Activated CD8-positive, alpha-beta T cell treated with anti-CD3 and anti-CD28 coated beads for 36 hours (primary cell): ENCODE measurements around the gene TBC1D9. TPM values are rescaled to one million over a fixed set of nuclear protein-coding genes. Genes with fewer than 3 reads are reported as not detected.

Experiments used
- ATAC-seq: fragments of 200-7000 bp; cut with Tn5 transposase; one replicate; pipeline ENCODE4 v1.10.0; 2021; ENCODE audit warnings: mild to moderate bottlenecking, moderate library complexity
- CTCF ChIA-PET: fragments of 350-600 bp; sonication (Branson Sonifier 250); formaldehyde crosslinking; loops from one replicate; lab custom pipeline; 2021; ENCODE audit warnings: antibody characterized with exemption; lab: Charles Lee
- POLR2A ChIA-PET: fragments of 350-600 bp; sonication (Branson Sonifier 250); formaldehyde crosslinking; loops from one replicate; lab custom pipeline; 2021; ENCODE audit warnings: antibody characterized with exemption; lab: Charles Lee
- DNase-seq: peaks from one replicate; pipeline ENCODE4 v3.0.0-alpha.2; 2020
- H3K27ac Mint-ChIP-seq: one replicate; pipeline ENCODE4 v1.8.0; 2021; ENCODE audit warnings: mild to moderate bottlenecking, mixed read lengths
- H3K27me3 Mint-ChIP-seq: one replicate; pipeline ENCODE4 v1.8.0; 2021; ENCODE audit warnings: mixed read lengths
- H3K36me3 Mint-ChIP-seq: one replicate; pipeline ENCODE4 v1.8.0; 2021; ENCODE audit warnings: low read depth, mixed read lengths
- H3K4me1 Mint-ChIP-seq: one replicate; pipeline ENCODE4 v1.8.0; 2021; ENCODE audit warnings: low read depth, mixed read lengths
- H3K4me3 Mint-ChIP-seq: one replicate; pipeline ENCODE4 v1.8.0; 2021; ENCODE audit warnings: mild to moderate bottlenecking, moderate library complexity, mixed read lengths
- H3K9me3 Mint-ChIP-seq: one replicate; pipeline ENCODE4 v1.8.0; 2021; ENCODE audit warnings: mixed read lengths
- CTCF ChIP-seq: fragments of 200-600 bp; IDR thresholded peaks from one replicate; pipeline ENCODE4 v1.8.0; 2022; ENCODE audit warnings: antibody characterized with exemption, mild to moderate bottlenecking
- intact Hi-C: fragments of 100-400 bp; cut with micrococcal nuclease; formaldehyde crosslinking; loops from one replicate; pipeline ENCODE4 v1.10.0; 2022
- total RNA-seq, 2 experiments: library from RNA; stranded (reverse); gene quantifications; one replicate each; pipeline ENCODE4 v1.2.3, GENCODE V29; 2021

TBC1D9 gene
- total RNA-seq, 2 experiments from 2014 or later, result not detected

GRCh38 chr4:140600408-140600807 lies 155.8 kb downstream of the TBC1D9 start:
- Mint-ChIP-seq H3K4me1 (no peaks in the 10 kb centered on the region), H3K27me3 (peaks cover 11% of the 10 kb centered on the region), H3K4me3 (no peak overlapping the region), H3K9me3 (no peaks in the 10 kb centered on the region), H3K36me3 (no peaks in the 10 kb centered on the region), H3K27ac (no peak overlapping the region)
- ATAC-seq, result no peak
- ChIA-PET CTCF (interaction anchor here (1.2 to 2.0 kb wide), 3 partner anchors 9 to 240 kb away, joined by 3 to 12 read pairs (median 10); no protein-coding TSS in a partner anchor), POLR2A (no interaction called here)
- no peak for TF ChIP-seq CTCF
- intact Hi-C loops, result no loop called here
- no peak for DNase-seq

GRCh38 chr4:140595065-140595464 lies 161.1 kb downstream of the TBC1D9 start:
- no peak for TF ChIP-seq CTCF
- Mint-ChIP-seq H3K36me3 (no peaks in the 10 kb centered on the region), H3K27me3 (peaks cover 23% of the 10 kb centered on the region), H3K4me1 (no peaks in the 10 kb centered on the region), H3K27ac (no peak overlapping the region), H3K4me3 (no peak overlapping the region), H3K9me3 (no peaks in the 10 kb centered on the region)
- ChIA-PET POLR2A (no interaction called here), CTCF (no interaction called here)
- intact Hi-C loops, result no loop called here
- DNase-seq (no peak), ATAC-seq (no peak)

DNA sequence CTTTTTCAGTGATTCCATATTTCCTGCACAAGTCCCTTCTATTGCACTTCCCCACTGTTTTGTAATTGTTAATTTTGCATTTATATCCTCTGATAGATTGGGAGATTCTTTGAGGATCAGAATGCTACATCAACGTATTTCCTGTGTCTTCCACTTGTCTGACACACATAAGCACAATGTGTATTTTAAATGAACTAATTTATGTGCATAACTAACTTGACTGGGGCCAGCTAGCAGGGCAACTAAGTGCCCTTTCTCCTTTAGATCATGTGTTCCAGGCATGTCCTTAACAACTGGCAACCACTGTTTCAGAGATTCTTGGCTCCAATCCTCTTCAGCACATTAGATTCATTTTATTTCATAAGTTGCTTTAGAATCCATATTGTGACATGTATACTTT lies 171.7 kb downstream of the TBC1D9 start:
- Mint-ChIP-seq H3K27ac (no peak overlapping the region), H3K27me3 (peaks cover 10% of the 10 kb centered on the region), H3K9me3 (no peaks in the 10 kb centered on the region), H3K4me3 (no peak overlapping the region), H3K4me1 (no peaks in the 10 kb centered on the region), H3K36me3 (no peaks in the 10 kb centered on the region)
- no peak for TF ChIP-seq CTCF
- ChIA-PET POLR2A (no interaction called here), CTCF (no interaction called here)
- ATAC-seq (no peak), DNase-seq (no peak)
- intact Hi-C loops, result no loop called here

DNA sequence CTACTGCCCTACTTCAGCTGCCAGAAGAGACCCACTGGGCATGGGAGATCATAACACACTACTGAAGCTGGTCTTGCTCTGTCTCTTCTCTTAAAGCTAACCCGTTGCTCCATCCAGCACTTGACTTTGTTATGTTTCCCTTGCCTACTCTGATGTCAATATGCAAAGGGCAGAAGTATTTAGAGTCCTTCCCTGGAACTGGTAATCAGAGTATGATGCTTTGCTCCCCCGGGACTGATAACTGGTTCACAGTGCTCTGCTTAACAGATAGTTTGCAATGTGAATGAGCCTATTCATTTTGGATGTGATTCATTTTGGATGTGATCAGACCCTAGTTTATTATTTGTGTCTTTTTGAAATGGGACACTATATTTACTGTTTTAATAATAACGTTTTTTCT lies 175.1 kb downstream of the TBC1D9 start:
- ATAC-seq (no peak), DNase-seq (no peak)
- ChIA-PET CTCF (interaction anchor here (1.3 kb wide), 1 partner anchor 13 kb away, joined by 3 read pairs; no protein-coding TSS in a partner anchor), POLR2A (no interaction called here)
- TF ChIP-seq CTCF, result no peak
- Mint-ChIP-seq H3K27ac (no peak overlapping the region), H3K4me3 (no peak overlapping the region), H3K27me3 (peaks cover 37% of the 10 kb centered on the region), H3K9me3 (no peaks in the 10 kb centered on the region), H3K36me3 (no peaks in the 10 kb centered on the region), H3K4me1 (no peaks in the 10 kb centered on the region)
- intact Hi-C loops, result no loop called here

DNA sequence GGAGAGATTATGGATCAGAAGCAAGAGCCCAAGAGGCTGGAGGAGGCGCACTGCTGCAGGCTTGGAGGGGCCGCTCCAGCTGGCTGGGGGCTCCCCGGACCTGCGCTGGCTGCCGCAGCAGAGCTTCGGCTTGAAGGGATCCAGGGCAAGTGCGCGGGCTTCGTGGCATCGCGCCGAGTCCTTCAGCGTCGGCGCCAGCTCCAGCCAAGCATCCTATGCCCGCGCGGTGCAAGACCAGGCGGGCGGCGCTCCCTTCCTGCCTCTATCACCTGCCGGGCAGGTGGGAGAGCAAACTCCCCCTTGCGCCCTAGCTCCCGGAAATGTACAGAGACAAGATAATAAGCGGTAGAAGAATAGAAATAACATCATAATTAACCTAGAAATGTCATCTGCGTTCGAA lies 176.9 kb downstream of the TBC1D9 start:
- Mint-ChIP-seq H3K4me3 (no peak overlapping the region), H3K27ac (no peak overlapping the region), H3K27me3 (peaks cover 47% of the 10 kb centered on the region), H3K36me3 (no peaks in the 10 kb centered on the region), H3K4me1 (no peaks in the 10 kb centered on the region), H3K9me3 (no peaks in the 10 kb centered on the region)
- ChIA-PET CTCF (interaction anchor here (1.7 kb wide), 1 partner anchor 18 kb away, joined by 4 read pairs; no protein-coding TSS in a partner anchor), POLR2A (no interaction called here)
- ATAC-seq, result no peak
- no peak for TF ChIP-seq CTCF
- no peak for DNase-seq
- intact Hi-C loops, result no loop called here
